ENCODE data around the gene PMPCA. TPM values are rescaled to one million over a fixed set of nuclear protein-coding genes. Genes with fewer than 3 reads are reported as not detected.

PMPCA gene
- total and polyA plus RNA-seq, 2 of the 13 experiments (the other 11 are each of a cell fraction or from before 2014, with no cell fraction given), result 70.2 to 88.4 TPM

DNA sequence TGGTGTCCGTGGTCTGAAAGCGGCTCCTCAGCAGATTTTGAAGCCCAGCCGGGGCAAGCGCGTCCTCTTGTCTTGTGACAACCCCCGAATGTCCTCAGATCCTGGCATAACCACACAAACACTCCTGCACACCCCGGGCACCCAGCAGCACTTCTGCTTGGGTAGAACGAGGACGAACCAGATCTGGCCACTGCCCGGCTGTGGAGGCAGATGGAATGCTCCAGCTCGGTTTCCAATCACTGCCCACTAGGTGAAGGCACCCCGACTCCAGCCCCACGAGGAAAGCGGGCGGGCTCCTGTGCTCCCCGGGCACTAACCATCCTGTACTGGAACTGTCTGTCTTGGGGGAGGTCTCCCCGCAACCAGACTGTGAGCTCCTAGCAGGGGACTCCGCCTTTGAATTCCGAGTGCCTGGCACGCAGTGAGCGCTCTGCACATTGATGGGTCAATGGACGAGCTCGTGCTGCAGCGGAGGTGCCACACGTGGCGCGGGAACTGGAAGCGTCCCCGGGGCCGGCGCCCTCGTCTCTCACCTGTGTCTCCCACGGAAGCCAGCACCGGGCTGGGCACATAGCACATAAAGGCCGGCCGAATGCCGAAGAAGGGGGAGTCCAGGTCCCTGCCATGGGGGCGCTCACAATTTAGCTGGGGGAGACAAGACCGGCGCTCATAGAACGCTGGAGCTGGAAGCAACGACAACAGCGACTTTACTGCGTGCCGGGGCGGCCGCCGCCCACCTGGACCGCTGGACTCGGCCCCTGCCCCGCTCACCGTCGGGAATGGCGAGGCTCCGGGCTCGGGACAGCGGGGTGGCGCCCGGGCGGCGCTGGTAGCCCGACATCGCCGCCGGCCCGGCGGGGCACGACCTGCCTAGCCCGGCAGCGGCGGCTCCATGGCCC is 652 bp upstream of the PMPCA start (continued):
- no peak for TF ChIP-seq MYNN (CRISPR knock-in tag; IDR thresholded peaks at IDR 0.05; ENCODE audit: low read depth)
- peak; percentile 82 for TF ChIP-seq ZNF264 (CRISPR knock-in tag; IDR thresholded peaks at IDR 0.05)
- no peak for TF ChIP-seq ZSCAN25 (CRISPR knock-in tag; IDR thresholded peaks at IDR 0.05)
- 0 out of 2 replicates have a peak, but pooled peaks have one; percentile 84 for TF ChIP-seq KLF15 (CRISPR knock-in tag; IDR thresholded peaks at IDR 0.05; ENCODE audit: borderline replicate concordance)
- TF ChIP-seq ZNF44 (CRISPR knock-in tag; IDR thresholded peaks at IDR 0.05), result peak; percentile 68; the same call in 1 of the 2 replicates
- TF ChIP-seq ZNF547 (CRISPR knock-in tag; IDR thresholded peaks at IDR 0.05), result no peak
- TF ChIP-seq ZNF790 (CRISPR knock-in tag; IDR thresholded peaks at IDR 0.05; ENCODE audit: borderline replicate concordance), result peak; percentile 44; the same call in 1 of the 2 replicates
- TF ChIP-seq, protein P1, sequence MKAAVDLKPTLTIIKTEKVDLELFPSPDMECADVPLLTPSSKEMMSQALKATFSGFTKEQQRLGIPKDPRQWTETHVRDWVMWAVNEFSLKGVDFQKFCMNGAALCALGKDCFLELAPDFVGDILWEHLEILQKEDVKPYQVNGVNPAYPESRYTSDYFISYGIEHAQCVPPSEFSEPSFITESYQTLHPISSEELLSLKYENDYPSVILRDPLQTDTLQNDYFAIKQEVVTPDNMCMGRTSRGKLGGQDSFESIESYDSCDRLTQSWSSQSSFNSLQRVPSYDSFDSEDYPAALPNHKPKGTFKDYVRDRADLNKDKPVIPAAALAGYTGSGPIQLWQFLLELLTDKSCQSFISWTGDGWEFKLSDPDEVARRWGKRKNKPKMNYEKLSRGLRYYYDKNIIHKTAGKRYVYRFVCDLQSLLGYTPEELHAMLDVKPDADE (CRISPR knock-in tag; IDR thresholded peaks at IDR 0.05), result peak; percentile 69; the same call in 1 of the 2 replicates
- TF ChIP-seq, protein P2, sequence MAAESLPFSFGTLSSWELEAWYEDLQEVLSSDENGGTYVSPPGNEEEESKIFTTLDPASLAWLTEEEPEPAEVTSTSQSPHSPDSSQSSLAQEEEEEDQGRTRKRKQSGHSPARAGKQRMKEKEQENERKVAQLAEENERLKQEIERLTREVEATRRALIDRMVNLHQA (CRISPR knock-in tag; IDR thresholded peaks at IDR 0.05), result no peak
- TF ChIP-seq ZNF766 (CRISPR knock-in tag; IDR thresholded peaks at IDR 0.05; ENCODE audit: borderline replicate concordance), result peak; percentile 83; the same call in 1 of the 2 replicates
- TF ChIP-seq ZNF619 (CRISPR knock-in tag; IDR thresholded peaks at IDR 0.05), result no peak
- TF ChIP-seq ISL2 (CRISPR knock-in tag; IDR thresholded peaks at IDR 0.05), result 0 out of 2 replicates have a peak, but pooled peaks have one; percentile 32
- peak; percentile 43; the same call in 1 of the 2 replicates for TF ChIP-seq ZNF441 (CRISPR knock-in tag; IDR thresholded peaks at IDR 0.05; ENCODE audit: borderline replicate concordance)
- 0 out of 2 replicates have a peak, but pooled peaks have one; percentile 16 for TF ChIP-seq MLX (CRISPR knock-in tag; IDR thresholded peaks at IDR 0.05)
- TF ChIP-seq ZSCAN20 (CRISPR knock-in tag; IDR thresholded peaks at IDR 0.05; ENCODE audit: borderline replicate concordance), result peak; percentile 64; the same call in 1 of the 2 replicates
- TF ChIP-seq SMARCE1 (IDR thresholded peaks at IDR 0.05; ENCODE audit: borderline replicate concordance), result no peak
- TF ChIP-seq MYC (CRISPR knock-in tag; IDR thresholded peaks at IDR 0.05; ENCODE audit: borderline replicate concordance), result peak; percentile 74
- TF ChIP-seq ZNF142 (CRISPR knock-in tag; IDR thresholded peaks at IDR 0.05), result 0 out of 2 replicates have a peak, but pooled peaks have one; percentile 41
- TF ChIP-seq, protein P3, sequence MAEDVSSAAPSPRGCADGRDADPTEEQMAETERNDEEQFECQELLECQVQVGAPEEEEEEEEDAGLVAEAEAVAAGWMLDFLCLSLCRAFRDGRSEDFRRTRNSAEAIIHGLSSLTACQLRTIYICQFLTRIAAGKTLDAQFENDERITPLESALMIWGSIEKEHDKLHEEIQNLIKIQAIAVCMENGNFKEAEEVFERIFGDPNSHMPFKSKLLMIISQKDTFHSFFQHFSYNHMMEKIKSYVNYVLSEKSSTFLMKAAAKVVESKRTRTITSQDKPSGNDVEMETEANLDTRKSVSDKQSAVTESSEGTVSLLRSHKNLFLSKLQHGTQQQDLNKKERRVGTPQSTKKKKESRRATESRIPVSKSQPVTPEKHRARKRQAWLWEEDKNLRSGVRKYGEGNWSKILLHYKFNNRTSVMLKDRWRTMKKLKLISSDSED (CRISPR knock-in tag; IDR thresholded peaks at IDR 0.05), result no peak

All from HepG2 (cell line).